HEK293T (cell line): Measurements from ENCODE around the gene ETV3L.

Source experiments
- CTCF ChIA-PET: fragments of 350-600 bp; formaldehyde crosslinking; extraction: SDS; loops from one replicate; lab custom pipeline; 2021; ENCODE audit warnings: antibody characterized with exemption, inconsistent platforms; lab: Yijun Ruan, JAX
- POLR2A ChIA-PET: fragments of 350-600 bp; formaldehyde crosslinking; extraction: SDS; loops from one replicate; lab custom pipeline; 2020; ENCODE audit warnings: antibody characterized with exemption, inconsistent platforms; lab: Yijun Ruan, JAX
- DNase-seq: peaks from one replicate; pipeline ENCODE4 v3.0.0; 2012; ENCODE audit warnings: mixed read lengths; ENCODE audit errors: extremely low spot score
- ARNT ChIP-seq: fragments of 450-650 bp; IDR thresholded peaks from 2 replicates; pipeline ENCODE4 v1.6.1; 2017; ENCODE audit warnings: mild to moderate bottlenecking
- BHLHE40 ChIP-seq: fragments of 450-650 bp; IDR thresholded peaks from 2 replicates; pipeline ENCODE4 v1.6.1; 2016; ENCODE audit warnings: mild to moderate bottlenecking, moderate library complexity, borderline replicate concordance
- CTBP1 ChIP-seq: fragments of 450-650 bp; IDR thresholded peaks from 2 replicates; pipeline ENCODE4 v1.6.1; 2016; ENCODE audit warnings: borderline replicate concordance
- ELF4 ChIP-seq: fragments of 450-650 bp; IDR thresholded peaks from 2 replicates; pipeline ENCODE4 v1.6.1; 2017; ENCODE audit warnings: antibody characterized with exemption
- FOXA1 ChIP-seq: fragments of 450-650 bp; IDR thresholded peaks from 2 replicates; pipeline ENCODE4 v1.6.1; 2016; ENCODE audit warnings: mild to moderate bottlenecking
- FOXK2 ChIP-seq: fragments of 450-650 bp; IDR thresholded peaks from 2 replicates; pipeline ENCODE4 v1.6.1; 2016; ENCODE audit warnings: mild to moderate bottlenecking
- FOXM1 ChIP-seq: fragments of 450-650 bp; IDR thresholded peaks from 2 replicates; pipeline ENCODE4 v1.6.1; 2017; ENCODE audit warnings: mild to moderate bottlenecking, borderline replicate concordance
- HDGF ChIP-seq: fragments of 450-650 bp; IDR thresholded peaks from 2 replicates; pipeline ENCODE4 v1.6.1; 2017; ENCODE audit warnings: antibody characterized with exemption, borderline replicate concordance
- L3MBTL2 ChIP-seq: fragments of 450-650 bp; conservative IDR thresholded peaks from 2 replicates; pipeline ENCODE4 v1.6.1; 2016; ENCODE audit warnings: mild to moderate bottlenecking
- LEF1 ChIP-seq: fragments of 450-650 bp; IDR thresholded peaks from 2 replicates; pipeline ENCODE4 v1.6.1; 2017; ENCODE audit warnings: mild to moderate bottlenecking, borderline replicate concordance
- NFRKB ChIP-seq: fragments of 450-650 bp; IDR thresholded peaks from 2 replicates; pipeline ENCODE4 v1.6.1; 2016; ENCODE audit warnings: mild to moderate bottlenecking, moderate library complexity
- SP1 ChIP-seq: fragments of 450-650 bp; IDR thresholded peaks from 2 replicates; pipeline ENCODE4 v1.6.1; 2017
- SUZ12 ChIP-seq: fragments of 450-650 bp; IDR thresholded peaks from 2 replicates; pipeline ENCODE4 v1.6.1; 2016; ENCODE audit warnings: mild to moderate bottlenecking
- TARDBP ChIP-seq: fragments of 450-650 bp; IDR thresholded peaks from 2 replicates; pipeline ENCODE4 v1.6.1; 2016
- ZNF384 ChIP-seq: fragments of 450-650 bp; IDR thresholded peaks from 2 replicates; pipeline ENCODE4 v1.6.1; 2016
- TF ChIP-seq, protein P1 (sequence below): fragments of 450-650 bp; IDR thresholded peaks from 2 replicates; pipeline ENCODE4 v1.6.1; 2016

The ETV3L gene

DNA sequence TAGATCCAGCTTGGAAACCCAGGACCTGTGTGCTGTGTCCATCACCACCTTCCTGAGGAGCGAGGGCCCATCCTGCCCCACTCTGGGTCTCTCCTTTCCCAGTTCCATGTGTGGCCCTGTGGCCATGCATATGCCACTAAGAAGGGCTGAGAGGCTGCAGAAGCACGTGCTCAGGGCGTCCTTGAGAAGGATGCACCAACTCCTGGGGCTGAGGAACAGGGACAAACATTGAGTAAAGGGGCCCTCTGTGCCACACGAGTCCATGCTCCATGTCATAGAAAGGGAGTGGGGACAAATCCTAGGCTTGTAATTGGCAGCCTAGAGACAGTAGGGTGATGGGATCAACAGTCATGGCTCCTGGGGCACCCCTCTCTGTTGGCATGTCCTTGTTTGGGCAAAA, 8.4 kb downstream of the ETV3L start:
- CTCF ChIA-PET = interaction anchor here (1.4 to 4.9 kb wide), 10 partner anchors 12 to 65 kb away, joined by 3 to 127 read pairs (median 10); partner anchors contain the start of gene ETV3
- POLR2A ChIA-PET = interaction anchor here (1.4 to 1.6 kb wide), 2 partner anchors 61 to 65 kb away, joined by 5 to 15 read pairs; no protein-coding TSS in a partner anchor
- DNase-seq = no peak
- TF ChIP-seq FOXK2 (no peak), CTBP1 (no peak), HDGF (no peak), TARDBP (no peak), SUZ12 (no peak), FOXM1 (no peak)

DNA sequence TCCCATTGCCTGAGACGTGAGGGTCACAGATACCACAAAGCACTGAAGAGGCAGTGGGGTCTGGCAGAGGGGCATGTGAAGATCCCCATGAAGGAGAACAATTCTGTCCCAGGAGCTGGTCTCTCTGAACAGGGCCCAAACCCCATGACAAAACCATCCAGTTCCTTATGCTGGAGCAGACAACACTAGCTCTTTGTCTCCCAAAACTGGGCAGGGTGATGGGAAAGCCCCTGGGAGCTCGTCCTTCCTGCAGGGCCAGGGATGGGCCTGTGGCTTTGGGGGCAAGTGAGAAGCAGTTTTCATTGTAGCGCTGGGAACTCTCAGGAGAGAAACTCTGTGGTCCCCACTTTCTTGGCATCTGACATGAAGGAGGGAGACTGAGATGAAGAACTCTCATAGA, 8.8 kb downstream of the ETV3L start:
- TF ChIP-seq ELF4 (no peak), TARDBP (no peak), CTBP1 (no peak), NFRKB (no peak), FOXA1 (no peak), ARNT (no peak), FOXM1 (no peak), BHLHE40 (no peak), SP1 (no peak), L3MBTL2 (no peak), LEF1 (no peak), HDGF (no peak), SUZ12 (no peak), FOXK2 (no peak), ZNF384 (no peak)
- TF ChIP-seq, protein P1, sequence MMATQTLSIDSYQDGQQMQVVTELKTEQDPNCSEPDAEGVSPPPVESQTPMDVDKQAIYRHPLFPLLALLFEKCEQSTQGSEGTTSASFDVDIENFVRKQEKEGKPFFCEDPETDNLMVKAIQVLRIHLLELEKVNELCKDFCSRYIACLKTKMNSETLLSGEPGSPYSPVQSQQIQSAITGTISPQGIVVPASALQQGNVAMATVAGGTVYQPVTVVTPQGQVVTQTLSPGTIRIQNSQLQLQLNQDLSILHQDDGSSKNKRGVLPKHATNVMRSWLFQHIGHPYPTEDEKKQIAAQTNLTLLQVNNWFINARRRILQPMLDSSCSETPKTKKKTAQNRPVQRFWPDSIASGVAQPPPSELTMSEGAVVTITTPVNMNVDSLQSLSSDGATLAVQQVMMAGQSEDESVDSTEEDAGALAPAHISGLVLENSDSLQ = no peak
- CTCF ChIA-PET = interaction anchor here (1.0 to 4.9 kb wide), 15 partner anchors 12 to 121 kb away, joined by 3 to 127 read pairs (median 6); partner anchors contain the start of gene ETV3
- POLR2A ChIA-PET = interaction anchor here (1.4 to 1.6 kb wide), 2 partner anchors 62 to 66 kb away, joined by 5 to 15 read pairs; no protein-coding TSS in a partner anchor
- DNase-seq = no peak

DNA sequence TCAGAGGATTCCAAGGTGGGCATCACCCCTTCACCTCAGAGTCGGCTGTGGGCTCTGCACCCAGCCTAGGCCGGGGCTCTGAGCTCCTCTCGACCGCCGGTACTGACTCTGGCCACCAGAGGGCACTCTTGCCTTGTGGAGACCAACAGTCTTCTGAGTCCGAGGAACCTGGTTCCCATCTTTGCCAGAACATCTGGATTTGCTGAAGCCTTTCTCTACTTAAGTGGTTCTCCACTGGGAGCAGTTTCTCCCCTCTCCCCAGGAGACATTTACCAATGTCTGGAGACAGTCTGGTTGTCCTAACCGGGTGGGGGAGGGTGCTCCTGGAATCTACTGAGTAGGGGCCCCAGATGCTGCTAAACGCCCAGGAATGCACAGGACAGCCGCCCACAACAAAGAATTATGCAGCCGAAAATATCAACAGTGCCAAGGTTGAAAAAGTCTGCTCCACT, 9.4 kb downstream of the ETV3L start:
- POLR2A ChIA-PET = interaction anchor here (1.4 to 1.6 kb wide), 2 partner anchors 62 to 66 kb away, joined by 5 to 15 read pairs; no protein-coding TSS in a partner anchor
- no peak for TF ChIP-seq ELF4
- TF ChIP-seq, protein P1 = no peak
- TF ChIP-seq LEF1 = no peak
- CTCF ChIA-PET = interaction anchor here (0.6 to 4.9 kb wide), 30 partner anchors 9 to 162 kb away, joined by 3 to 127 read pairs (median 4); partner anchors contain the start of gene ETV3
- peak; percentile 92 for DNase-seq

DNA sequence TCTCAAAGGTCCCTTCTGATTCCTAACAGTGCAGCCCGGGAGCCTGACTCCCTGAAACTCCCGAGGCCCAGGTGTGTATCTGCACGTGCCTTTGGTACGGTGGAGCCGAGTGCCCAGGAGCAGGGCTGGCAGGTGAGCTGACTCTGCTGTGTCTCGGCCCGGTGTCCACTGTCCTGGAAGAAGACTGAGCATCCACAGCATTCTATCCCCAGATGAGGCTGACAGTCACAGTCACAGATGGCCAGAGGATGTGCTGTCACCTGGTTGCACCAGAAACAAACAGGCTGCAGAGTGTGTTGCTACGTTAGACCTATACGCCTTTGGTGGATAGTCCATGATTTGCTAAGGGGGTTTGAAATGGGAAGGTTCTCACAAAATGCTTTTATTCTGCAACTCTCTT, 9.8 kb downstream of the ETV3L start:
- POLR2A ChIA-PET = interaction anchor here (1.4 to 1.6 kb wide), 2 partner anchors 63 to 67 kb away, joined by 5 to 15 read pairs; no protein-coding TSS in a partner anchor
- no peak for TF ChIP-seq ELF4
- TF ChIP-seq BHLHE40 = no peak
- no peak for TF ChIP-seq FOXA1
- TF ChIP-seq SP1 = no peak
- TF ChIP-seq HDGF = no peak
- TF ChIP-seq, protein P1 = no peak
- TF ChIP-seq FOXM1 = no peak
- no peak for DNase-seq
- CTCF ChIA-PET = interaction anchor here (0.6 to 4.9 kb wide), 30 partner anchors 8 to 162 kb away, joined by 3 to 127 read pairs (median 4); partner anchors contain the start of gene ETV3

DNA sequence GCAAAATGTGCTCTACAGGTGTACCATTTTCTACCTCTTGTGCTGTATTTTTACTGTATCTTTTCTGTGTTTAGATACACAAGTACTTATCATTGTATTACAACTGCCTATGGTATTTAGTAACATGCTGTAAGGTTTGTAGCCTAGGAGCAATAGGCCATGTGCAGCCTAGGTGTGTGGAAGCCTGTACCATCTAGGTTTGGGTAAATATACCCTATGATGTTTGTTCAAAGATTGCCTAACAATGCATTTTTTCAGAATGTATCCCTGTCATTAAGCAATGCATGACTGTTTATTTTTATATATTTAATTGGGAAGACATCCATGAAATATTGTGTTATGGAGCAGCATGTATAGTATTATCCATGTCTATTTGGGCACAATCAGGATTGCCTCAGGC, 11.0 kb downstream of the ETV3L start:
- DNase-seq = no peak
- POLR2A ChIA-PET = no interaction called here
- CTCF ChIA-PET = interaction anchor here (0.6 to 4.9 kb wide), 4 partner anchors 63 to 667 kb away, joined by 3 to 127 read pairs (median 20); no protein-coding TSS in a partner anchor
- no peak for TF ChIP-seq ZNF384
- TF ChIP-seq HDGF = no peak
- no peak for TF ChIP-seq ELF4
- no peak for TF ChIP-seq TARDBP
- no peak for TF ChIP-seq NFRKB
- TF ChIP-seq FOXM1 = no peak
- TF ChIP-seq LEF1 = no peak
- no peak for TF ChIP-seq FOXK2
- TF ChIP-seq SP1 = no peak
- TF ChIP-seq ARNT = no peak
- no peak for TF ChIP-seq FOXA1
- no peak for TF ChIP-seq L3MBTL2
- no peak for TF ChIP-seq SUZ12
- no peak for TF ChIP-seq CTBP1

DNA sequence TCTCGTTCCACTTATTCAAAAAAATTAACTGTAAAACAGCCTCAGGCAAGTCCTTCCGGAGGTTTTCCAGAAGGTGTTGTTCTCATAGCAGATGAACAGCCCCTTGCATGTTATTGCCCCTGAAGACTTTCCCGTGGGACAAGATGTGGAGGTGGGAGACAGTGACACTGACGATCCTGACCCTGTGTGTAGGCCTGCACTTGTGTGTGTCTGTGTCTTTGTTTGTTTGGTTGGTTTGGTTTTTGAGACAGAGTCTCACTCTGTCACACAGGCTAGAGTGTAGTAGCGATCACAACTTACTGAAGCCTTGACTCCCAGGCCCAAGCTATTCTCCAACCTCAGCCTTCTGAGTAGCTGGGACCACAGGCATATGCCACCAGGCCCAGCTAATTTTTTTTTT, 12.6 kb downstream of the ETV3L start:
- no peak for TF ChIP-seq ELF4
- no peak for TF ChIP-seq CTBP1
- TF ChIP-seq LEF1 = no peak
- TF ChIP-seq ZNF384 = no peak
- TF ChIP-seq FOXA1 = no peak
- no peak for TF ChIP-seq SUZ12
- no peak for TF ChIP-seq HDGF
- no peak for TF ChIP-seq ARNT
- DNase-seq = no peak
- ChIA-PET CTCF (interaction anchor here (1.0 to 4.9 kb wide), 3 partner anchors 13 to 70 kb away, joined by 4 to 127 read pairs (median 12); no protein-coding TSS in a partner anchor), POLR2A (interaction anchor here (1.6 kb wide), 1 partner anchor 69 kb away, joined by 4 read pairs; no protein-coding TSS in a partner anchor)
